Measurements from ENCODE around the gene APCDD1L. TPM values are rescaled to one million over a fixed set of nuclear protein-coding genes. Genes with fewer than 3 reads are reported as not detected.
"Not testable (repeated sequence)": the region's sequence is repeated elsewhere in the genome, so short reads cannot be mapped to it uniquely, and the experiment has no call there.

APCDD1L gene
- polyA plus RNA-seq, 3 donors, result 14.5 to 19.2 (median 18.7) TPM

DNA sequence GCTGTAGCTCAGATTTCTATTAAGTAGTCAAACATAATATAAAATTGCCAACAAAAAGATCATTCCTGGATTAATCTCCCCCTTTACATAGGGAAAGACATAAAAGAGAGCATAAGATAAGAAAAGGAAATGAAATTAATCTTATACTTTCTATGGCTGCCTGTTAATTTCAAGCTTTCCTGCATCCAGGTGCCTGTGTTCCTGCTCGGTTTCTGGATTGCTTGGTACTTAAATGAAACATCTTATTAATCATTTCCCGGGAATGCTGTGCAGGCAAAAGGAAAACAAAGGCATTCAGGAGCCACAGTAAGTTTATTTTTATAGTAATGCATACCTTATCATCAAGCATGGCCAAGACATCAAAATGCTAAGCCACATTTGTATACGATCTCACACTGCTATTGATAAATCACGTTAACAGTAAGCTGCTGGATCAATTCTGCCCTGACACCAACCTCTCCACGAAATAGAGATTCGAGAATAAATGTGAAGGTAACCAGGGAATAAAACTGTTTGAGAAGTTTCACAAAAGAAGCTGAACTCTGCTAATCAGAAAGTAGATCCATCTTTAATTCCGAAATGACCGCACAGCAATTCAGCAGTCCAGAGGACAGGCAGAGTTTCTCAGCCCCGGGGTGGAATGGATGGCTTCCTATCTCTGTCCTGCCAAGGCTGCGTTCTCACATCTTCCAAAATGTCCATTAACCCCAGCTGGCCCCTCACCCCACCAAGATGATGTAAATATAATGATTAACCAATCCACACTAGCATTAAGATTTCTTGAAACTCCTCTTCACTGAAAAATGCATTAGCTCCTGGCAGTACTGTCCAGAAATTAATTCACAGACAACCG, 32.6 kb upstream of the APCDD1L start:
- no peak for DNase-seq (ENCODE audit: extremely low read depth in 1 of 11, low read depth in 9 of 11, low spot score in 4 of 11)

DNA sequence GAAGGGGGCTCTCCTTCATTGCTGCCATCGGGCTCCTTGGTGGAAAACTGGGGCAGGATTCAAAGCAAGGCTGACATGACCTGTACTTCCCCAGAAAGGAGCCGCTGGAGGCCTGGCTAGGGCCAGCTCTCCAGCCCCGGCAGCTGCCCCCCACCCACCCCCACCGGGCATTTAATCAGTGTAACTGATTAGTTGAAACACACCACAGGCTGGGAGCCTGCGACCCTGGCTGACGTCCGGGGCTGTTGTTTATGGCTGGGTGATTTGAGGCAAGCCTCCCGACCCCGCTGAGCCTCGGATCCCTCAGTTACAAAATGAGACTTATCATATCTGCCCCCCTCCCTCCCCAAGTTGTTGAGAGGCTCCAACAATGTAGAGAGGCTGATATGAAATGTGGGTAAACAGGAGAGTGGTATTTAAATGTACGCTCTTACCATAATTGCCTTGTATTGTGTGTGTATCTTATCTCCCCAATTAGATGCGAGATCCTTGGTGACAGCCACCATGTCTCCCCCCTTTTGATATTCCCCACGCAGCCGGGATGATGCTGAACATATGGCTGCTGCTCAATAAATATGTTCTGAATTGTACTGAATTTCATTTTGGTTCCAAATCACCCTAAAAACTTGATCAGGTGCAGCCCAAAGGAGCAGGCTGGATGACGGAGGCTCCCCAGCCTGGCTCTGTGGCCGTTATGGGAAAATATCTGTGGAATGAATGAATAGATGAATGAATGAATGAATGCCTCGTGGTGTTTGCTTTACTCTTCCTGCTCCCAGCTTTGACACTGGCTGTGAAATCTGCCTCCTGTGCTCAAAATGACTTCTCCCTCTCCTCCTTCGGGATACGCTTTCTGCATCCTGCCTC, 31.8 kb upstream of the APCDD1L start:
- no peak for DNase-seq (ENCODE audit: extremely low read depth in 1 of 11, low read depth in 9 of 11, low spot score in 4 of 11)

DNA sequence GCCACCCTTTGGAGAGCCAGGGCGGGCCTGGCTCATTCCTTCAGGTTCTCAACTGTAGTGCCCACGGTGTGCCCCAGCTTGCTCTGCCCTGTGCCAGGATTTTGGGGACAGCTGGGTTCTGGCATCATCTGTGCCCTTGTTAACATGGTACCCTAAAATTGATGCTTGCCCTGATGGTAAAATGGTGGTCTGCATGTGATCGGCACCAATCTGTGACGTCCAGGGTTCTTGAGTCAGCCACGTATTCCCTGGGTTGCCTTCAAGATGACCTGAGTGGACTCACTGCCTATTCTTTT, 31.2 kb upstream of the APCDD1L start:
- no peak for DNase-seq (ENCODE audit: extremely low read depth in 1 of 11, low read depth in 9 of 11, low spot score in 4 of 11)

DNA sequence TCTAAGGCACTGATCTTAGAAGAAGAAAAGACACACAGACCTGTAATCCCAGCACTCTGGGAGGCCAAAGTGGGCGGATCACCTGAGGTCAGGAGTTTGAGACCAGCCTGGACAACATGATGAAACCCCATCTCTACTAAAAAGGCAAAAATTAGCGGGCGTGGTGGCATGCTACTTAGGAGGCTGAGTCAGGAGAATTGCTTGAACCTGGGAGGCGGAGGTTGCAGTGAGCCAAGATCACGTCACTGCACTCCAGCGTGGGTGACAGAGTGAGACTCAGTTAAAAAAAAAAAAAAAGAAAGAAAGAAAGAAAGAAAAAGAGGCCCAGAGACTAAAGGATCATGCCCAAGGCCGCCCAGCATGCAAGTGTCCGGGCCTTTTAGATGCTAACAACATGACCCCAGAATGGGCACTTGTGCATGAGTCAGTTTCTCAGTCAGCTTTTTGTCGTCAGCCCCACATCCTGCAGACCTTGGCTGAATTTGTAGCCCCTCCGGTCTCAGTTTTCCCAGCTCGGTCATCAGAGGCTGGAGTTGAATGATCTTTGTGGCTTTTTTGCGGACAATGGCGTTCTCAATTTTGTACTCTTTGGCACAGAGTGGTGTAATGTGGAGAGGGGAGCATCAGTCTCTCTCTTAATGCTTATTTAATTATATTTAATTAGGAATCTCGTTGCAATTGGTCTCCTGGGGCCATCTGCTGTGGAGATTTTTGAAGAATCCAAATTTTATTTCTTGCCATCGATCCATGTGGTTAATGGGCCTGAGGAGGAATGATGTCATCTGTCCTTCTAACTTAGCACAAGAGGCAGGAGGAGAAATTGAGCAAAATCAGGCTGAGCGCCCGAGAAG, 30.6 kb upstream of the APCDD1L start:
- DNase-seq (ENCODE audit: extremely low read depth in 1 of 11, low read depth in 9 of 11, low spot score in 4 of 11), result no peak

DNA sequence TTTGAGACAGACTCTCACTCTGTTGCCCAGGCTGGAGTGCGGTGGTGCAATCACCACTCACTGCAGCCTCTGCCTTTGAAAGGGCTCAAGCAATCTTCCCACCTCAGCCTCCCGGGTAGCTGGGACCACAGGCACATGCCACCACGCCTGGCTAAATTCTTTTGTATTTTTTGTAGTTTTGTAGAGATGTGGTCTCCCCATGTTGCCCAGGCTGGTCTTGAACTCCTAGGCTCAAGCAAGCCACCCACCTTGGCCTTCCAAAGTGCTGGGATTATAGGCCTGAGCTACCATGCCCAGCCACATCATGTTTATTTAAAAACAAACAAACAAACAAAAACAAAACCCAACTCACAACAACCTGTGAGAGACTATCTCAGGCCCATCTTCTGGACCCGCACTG, 29.7 kb upstream of the APCDD1L start:
- DNase-seq (ENCODE audit: extremely low read depth in 1 of 11, low read depth in 9 of 11, low spot score in 4 of 11), result no peak

DNA sequence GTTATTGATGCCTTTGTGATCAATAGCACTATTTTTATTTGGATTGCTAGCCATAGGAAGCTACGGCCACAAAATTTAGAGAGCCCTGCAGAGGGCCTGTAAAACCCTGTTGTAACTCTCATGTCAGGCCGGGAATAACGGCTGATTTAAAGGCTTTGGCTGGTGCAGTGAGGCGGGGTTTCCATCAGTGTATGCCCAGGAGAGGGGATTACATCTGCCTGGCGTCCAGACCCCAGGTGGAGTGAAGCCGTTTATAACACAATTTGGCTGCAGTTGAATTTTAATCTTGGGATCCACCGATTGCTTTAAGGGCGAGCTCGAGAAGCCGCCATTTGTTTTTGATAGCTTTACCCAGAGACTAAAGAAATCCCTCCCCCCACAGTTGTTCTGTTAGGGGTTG, 29.1 kb upstream of the APCDD1L start:
- no peak for DNase-seq (ENCODE audit: extremely low read depth in 1 of 11, low read depth in 9 of 11, low spot score in 4 of 11)

DNA sequence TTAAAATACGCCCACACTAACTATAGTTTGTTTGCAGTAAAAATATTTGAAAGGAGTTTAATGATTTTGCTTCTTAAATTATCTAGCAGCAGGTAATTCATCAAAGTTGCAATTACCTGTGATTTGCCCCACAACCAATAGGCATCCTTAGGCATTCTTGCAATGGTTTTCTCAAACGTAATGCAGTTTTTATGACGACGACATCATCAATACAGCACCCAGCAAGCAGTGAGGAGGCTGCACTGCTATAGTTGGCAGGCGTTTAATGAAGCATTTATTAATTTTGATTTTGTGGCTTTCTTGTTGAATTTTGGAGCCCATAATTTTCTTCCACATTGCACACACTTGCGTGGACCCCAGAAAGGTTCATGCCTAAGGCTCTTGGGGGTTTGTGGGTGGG, 28.1 kb upstream of the APCDD1L start:
- no peak for DNase-seq (ENCODE audit: extremely low read depth in 1 of 11, low read depth in 9 of 11, low spot score in 4 of 11)

DNA sequence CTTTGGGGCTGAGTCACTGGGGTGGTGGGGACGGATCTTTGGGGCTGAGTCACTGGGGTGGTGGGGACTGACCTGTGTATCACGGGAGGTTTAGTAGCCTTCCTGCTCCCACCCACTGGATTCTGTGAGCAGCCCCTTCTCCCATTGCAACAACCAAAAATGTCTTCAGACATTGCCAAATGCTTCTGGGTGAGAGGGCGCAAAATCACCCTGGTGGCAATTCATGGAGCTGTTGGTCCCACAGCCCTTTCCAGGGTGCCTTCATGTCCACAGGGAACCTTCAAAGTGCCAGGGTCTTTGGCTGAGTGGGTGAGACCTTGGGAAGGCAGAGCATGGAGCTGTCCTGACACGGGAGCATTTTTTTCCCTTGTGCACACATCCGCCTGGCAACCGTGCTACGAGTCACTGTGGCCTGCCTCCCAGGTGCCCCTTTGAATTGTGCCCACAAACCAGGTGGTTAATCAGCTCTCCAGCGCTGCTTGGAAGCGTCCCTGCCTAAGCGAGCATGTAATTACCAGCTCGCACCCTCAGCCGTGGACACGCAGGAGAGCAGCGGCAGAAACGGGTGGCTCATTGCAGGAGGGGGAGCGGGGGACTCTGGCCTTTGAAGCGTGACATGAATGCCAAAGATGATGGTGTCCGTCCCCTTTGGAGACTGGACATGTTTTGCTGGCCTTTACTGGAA, 27.4 kb upstream of the APCDD1L start:
- no peak for DNase-seq (ENCODE audit: extremely low read depth in 1 of 11, low read depth in 9 of 11, low spot score in 4 of 11)

DNA sequence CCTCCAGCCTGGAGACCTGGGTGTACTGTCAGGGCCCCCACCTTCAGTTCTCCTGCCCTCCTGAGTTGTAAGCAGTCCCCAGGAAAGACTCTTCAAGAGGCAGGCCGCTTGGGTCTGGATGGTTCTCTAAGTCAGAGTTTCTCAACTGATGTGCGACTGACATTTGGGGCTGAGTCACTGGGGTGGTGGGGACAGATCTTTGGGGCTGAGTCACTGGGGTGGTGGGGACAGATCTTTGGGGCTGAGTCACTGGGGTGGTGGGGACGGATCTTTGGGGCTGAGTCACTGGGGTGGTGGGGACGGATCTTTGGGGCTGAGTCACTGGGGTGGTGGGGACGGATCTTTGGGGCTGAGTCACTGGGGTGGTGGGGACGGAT, 26.8 kb upstream of the APCDD1L start:
- DNase-seq (ENCODE audit: extremely low read depth in 1 of 11, low read depth in 9 of 11, low spot score in 4 of 11), result not testable (repeated sequence)

DNA sequence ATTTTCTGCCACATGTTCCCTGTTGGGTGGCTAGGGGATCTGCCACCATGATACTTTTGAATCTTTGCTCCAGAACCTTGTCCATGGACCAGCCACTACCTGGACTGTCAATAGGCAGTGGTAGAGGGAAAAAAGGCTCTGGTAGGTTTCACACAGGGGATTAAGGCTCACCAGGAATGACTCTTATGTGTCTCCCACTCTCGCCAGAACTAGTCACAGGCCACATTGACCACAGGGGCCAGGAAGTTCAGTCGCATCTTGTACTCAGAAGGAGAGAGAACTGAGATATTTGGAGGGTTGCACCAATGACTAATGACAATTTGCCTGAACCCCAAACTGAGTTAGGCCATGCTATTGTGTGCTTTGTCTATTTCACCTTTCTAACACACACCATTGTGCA, 23.6 kb upstream of the APCDD1L start:
- no peak for DNase-seq (ENCODE audit: extremely low read depth in 1 of 11, low read depth in 9 of 11, low spot score in 4 of 11)

DNA sequence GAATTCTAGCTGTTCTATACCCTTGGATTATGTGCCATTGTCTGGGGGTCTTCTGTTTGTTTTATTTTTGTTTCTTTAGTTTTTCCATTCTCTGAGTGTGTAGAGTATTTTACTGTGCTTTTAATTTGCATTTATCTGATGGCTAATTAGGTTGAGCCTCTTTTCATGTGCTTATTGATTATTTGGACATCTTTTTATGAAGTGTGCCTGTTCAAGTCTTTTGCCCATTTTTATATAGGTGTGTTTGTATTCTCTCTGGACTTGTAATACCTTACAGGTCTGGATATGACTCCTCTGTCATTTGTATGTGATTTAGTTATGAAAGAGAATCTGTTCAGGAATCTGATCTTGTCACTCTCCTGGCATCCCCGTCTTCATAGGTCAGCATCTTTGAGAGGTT, 22.6 kb upstream of the APCDD1L start:
- DNase-seq (ENCODE audit: extremely low read depth in 1 of 11, low read depth in 9 of 11, low spot score in 4 of 11), result no peak

DNA sequence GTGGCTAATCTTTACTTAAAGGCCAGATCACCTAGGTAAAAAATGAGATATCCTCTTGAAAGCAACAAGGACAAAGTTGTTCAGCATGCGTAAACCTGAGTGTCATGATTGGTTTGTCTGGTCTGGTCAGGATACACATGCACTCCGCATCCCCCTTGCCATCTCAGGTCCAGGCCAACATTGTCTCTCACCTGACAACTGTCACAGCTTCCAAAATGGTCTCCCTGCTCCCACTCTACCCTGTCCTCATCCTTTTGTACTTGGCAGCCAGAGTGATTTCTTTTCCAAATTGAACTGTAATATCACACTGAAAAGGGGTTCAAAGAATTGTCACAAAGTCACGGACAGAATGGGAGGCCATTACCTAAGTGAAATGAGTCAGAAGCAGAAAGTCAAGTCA, 21.1 kb upstream of the APCDD1L start:
- DNase-seq (ENCODE audit: extremely low read depth in 1 of 11, low read depth in 9 of 11, low spot score in 4 of 11), result no peak

DNA sequence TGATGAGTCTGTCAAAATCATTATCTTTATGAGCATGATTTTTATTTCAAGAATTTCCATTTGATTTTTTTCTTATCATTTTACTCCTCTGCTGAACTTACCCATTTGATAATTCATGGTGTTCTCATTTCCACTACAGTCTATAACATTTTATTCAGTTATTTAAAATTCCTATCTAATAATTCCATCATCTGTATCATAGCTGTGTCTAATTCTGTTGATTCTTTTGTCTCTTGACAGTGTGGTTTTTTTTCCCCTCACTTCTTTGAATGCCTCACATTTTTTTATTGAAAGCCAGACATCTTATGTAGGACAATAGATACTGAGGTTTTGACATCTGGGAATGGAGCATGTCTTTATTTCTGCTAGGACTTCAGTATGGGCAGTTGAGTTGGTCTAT, 16.5 kb upstream of the APCDD1L start:
- DNase-seq (ENCODE audit: extremely low read depth in 1 of 11, low read depth in 9 of 11, low spot score in 4 of 11), result no peak

DNA sequence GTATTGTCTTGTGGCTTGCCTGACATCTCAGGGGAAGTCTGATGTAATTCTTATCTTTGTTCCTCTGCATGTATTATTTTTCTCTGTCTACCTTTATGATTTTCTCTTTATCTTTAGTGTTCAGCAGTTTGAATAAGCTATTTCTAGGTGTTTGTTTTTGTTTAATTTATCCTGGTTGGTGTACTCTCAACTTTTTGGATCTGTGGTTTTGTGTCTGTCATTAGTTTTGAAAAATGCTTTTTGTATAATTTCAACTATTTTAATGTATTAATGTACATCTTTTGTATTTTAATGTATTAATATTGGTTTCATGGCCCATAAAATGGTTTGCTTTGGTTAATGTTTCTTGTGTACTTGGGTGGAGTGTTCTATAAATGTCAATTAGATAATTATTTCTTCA, 15.9 kb upstream of the APCDD1L start:
- no peak for DNase-seq (ENCODE audit: extremely low read depth in 1 of 11, low read depth in 9 of 11, low spot score in 4 of 11)

DNA sequence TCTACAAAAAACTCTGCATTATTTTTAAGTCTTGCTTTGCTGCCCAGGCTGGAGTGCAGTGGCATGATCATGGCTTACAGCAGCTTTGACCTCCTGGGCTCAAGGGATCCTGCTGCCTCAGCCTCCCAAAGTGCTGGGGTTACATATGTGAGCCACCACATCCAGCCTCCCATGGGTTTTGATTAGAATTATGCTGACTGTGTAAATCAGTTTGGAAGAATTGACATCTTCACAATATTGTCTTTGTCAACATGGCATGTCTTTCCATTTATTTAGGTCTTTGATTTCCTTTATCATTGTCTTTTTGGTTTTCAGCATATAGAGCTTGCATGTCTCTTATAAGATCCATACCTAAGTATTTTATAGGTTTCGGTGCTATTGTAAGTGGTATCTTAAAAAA, 13.2 kb upstream of the APCDD1L start:
- no peak for DNase-seq (ENCODE audit: extremely low read depth in 1 of 11, low read depth in 9 of 11, low spot score in 4 of 11)

DNA sequence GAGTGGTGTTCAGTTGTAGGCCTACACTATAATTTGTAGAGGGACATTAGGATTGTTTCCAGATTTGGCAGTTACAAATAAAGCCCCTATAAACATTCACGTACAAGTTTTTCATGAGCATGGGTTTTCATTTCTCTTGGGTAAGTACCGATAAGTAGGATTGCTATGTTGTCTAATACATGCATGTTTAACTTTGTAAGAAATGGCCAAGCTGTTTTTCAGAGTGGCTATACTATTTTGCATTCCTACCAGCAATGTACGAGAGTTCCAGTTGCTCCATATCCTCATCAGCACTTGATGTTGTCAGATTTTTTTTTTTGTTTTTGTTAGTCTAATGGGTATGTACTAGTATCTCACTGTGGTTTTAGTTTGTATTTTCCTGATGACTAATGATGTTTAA, 11.2 kb upstream of the APCDD1L start:
- no peak for DNase-seq (ENCODE audit: extremely low read depth in 1 of 11, low read depth in 9 of 11, low spot score in 4 of 11)

DNA sequence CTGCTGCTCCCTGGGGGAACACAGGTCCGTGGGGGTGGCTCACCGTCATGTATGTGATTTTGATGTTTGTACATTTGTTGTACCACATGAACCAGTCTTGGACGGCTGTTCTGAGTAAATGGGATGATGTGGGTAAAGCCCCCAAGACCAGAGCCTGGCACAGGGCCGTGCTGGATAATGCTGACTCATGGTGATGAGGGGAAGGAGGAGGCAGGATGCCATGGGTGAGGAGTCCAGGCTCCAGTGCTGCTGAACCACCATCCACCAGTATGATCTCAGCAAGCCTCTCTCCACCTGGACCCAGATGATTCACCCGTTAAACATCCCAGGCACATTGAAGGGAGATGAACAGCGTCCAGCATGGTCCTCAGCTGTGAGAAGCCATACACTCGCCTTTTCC, 9.6 kb upstream of the APCDD1L start:
- DNase-seq (ENCODE audit: extremely low read depth in 1 of 11, low read depth in 9 of 11, low spot score in 4 of 11), result no peak

DNA sequence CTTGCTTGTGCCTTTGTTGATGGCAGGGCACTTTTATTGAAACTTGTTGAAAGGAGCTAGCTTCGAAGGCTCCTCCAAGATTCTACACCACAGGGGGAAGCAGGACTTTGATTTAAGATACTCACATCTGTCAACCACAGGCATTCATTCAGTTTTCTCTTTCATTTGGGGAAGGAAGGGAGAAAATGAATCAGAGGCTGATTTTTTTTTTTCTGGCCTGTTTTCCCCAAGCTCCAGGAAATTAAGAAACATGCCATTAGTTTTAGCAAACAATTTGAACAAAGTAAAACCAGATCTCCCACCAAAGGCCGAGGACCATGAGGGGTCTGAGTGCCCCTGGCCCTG, 8.7 kb upstream of the APCDD1L start:
- no peak for DNase-seq (ENCODE audit: extremely low read depth in 1 of 11, low read depth in 9 of 11, low spot score in 4 of 11)
